ENCODE data around the gene LRRC8A.

DNA sequence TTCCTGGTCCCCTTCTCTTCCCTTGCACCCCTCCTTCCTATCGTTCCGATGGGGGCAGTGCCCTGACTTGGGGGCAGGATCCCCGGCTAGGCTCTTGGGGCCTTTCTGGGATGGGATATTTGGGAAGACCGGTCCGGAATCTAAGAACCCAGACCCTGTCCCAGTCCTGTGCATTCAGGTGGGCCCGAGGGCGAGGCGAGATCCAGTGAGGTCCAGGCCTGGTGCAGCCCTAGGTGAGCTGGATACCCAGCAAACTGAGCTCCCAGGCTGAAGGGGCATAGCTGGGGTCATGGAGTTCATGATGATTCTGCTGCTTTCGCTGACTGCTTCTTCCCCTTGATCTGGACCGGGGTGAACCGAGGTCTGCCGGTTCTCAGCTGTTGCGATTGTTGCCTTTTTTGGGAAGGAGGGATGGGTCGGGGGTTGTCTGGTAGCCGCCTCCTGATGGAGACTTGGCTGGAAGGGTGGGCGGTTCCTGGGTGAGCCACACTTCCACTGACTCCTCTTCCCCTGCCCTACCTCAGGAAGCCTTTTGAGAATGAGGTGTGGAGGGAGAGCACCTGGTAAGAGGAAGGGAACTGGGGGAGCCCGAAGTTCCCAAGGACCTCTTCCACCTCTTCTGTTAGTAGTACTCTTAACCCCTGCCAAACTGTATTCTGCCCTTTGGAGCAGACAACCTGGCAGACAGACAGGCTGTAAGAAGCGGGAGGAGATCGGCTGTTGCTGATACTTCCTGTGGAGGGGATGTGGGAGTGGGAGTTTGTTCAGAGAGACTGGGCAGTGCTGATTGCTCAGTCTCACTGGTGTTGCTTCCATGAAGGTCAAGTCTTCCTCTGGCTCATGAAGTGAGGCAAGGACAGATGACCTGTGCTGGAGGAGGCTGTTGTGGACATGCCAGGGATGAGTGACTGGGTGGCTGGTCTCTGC lies 1.0 kb downstream of the LRRC8A start:
- TF ChIP-seq, protein P1, sequence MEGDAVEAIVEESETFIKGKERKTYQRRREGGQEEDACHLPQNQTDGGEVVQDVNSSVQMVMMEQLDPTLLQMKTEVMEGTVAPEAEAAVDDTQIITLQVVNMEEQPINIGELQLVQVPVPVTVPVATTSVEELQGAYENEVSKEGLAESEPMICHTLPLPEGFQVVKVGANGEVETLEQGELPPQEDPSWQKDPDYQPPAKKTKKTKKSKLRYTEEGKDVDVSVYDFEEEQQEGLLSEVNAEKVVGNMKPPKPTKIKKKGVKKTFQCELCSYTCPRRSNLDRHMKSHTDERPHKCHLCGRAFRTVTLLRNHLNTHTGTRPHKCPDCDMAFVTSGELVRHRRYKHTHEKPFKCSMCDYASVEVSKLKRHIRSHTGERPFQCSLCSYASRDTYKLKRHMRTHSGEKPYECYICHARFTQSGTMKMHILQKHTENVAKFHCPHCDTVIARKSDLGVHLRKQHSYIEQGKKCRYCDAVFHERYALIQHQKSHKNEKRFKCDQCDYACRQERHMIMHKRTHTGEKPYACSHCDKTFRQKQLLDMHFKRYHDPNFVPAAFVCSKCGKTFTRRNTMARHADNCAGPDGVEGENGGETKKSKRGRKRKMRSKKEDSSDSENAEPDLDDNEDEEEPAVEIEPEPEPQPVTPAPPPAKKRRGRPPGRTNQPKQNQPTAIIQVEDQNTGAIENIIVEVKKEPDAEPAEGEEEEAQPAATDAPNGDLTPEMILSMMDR (IDR thresholded peaks at IDR 0.05), result no peak
- no peak for TF ChIP-seq POLR2A (IDR thresholded peaks at IDR 0.05)

Measured in heart left ventricle (tissue), 13 donors.